NCI-H2171 treated with DMSO at 0.1 percent for 48 hours (cell line): ENCODE results near the gene NIPBL.
A peak's percentile ranks its signal among the peaks of the same experiment; 100 is the strongest.
"Not testable (repeated sequence)": the region's sequence is repeated elsewhere in the genome, so short reads cannot be mapped to it uniquely, and the experiment has no call there.

Source experiments
- DNase-seq: peaks from one replicate; lab custom pipeline; 2025; lab: John Stamatoyannopoulos, UW

The NIPBL gene

DNA sequence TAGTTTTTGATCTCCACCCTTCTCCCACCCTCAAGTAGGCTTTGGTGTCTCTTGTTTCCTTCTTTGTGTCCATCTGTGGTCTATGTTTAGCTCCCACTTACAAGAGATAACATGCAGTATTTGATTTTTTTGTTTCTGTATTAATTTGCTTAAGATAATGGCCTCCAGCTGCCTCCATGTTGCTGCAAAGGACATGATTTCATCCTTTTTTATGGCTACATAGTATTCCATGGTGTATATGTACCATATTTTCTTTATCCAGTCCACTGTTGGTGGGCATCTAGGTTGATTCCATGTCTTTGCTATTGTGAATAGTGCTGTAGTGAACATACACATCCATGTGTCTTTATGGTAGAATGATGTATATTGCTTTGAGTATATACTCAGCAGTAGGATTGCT lies 24.5 kb downstream of the NIPBL start:
- not testable (repeated sequence) for DNase-seq

GRCh38 chr5:36901856-36902255 lies 25.3 kb downstream of the NIPBL start:
- DNase-seq = no peak

- no peak for DNase-seq
Measured at GRCh38 chr5:36902353-36902752, 25.8 kb downstream of the NIPBL start.

DNA sequence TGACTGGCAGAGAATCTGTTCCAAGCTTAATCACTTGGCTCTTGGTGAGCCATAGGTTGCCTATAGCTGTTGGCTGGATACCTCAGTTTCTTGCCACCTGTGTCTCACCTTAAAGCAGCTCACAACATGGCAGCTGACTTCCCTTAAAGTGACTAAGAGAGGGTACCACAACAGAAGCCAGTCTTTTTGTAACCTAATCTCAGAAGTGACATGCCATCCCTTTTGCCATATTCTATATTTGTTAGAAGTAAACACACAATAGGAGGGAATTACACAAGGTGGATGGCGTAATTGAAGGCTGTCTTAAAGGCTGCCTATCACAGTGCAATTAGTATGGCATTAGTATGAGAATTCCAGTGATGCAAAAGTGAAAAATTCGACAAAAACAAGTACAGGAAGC lies 28.1 kb downstream of the NIPBL start:
- no peak for DNase-seq

GRCh38 chr5:36908544-36909260 lies 32.1 kb downstream of the NIPBL start:
- DNase-seq = peak; percentile 22

DNA sequence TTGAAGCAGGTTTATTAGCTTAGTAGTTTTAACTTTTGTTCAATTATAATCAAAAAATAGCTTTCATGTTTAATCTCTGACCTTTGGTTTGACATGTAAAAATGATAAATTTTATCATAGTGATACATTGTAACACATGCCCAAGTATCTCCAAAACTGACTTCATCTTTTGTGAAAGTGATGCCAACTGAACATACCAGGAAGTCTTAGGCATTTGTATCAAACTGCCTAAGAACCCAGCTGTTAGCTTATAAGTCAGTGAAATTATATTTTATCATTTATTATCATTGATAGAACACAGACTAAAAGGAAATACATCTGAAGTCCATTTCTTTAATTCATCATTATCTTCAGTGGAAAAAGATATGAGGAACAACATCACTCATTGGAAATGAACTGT lies 39.1 kb downstream of the NIPBL start:
- DNase-seq = no peak

- DNase-seq = not testable (repeated sequence)
Measured at GRCh38 chr5:36916614-36917013, 40.0 kb downstream of the NIPBL start.

DNA sequence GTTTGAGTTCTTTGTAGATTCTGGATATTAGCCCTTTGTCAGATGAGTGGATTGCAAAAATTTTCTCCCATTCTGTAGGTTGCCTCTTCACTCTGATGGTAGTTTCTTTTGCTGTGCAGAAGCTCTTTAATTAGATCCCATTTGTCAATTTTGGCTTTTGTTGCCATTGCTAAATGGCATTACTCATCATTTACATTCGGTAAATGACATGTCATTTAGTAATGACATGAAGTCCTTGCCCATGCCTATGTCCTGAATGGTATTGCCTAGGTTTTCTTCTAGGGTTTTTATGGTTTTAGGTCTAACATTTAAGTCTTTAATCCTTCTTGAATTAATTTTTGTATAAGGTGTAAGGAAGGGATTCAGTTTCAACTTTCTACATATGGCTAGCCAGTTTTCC lies 40.8 kb downstream of the NIPBL start:
- DNase-seq = not testable (repeated sequence)

- DNase-seq = no peak
Measured at GRCh38 chr5:36919238-36919637, 42.7 kb downstream of the NIPBL start.

GRCh38 chr5:36919650-36920049 lies 43.1 kb downstream of the NIPBL start:
- DNase-seq = no peak

GRCh38 chr5:36928947-36929346 lies 52.4 kb downstream of the NIPBL start:
- peak; percentile 72 for DNase-seq

DNA sequence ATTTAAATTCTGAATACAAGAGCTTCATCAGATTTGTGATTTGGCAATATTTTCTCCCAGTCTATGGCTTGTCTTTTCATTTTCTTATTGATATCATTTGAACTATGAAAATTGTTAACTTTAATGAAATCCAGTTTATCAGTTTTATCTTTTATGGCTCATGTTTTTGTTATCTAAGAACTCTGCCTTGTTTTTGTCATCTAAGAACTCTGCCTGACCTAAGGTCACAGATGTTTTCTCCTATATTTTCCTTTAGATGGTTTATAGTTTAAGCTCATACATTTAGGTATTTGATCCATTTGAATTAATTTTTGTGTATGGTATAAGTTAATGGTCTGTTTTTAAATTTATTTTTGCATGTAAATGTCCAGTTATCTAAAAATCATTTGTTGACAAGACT lies 52.9 kb downstream of the NIPBL start:
- no peak for DNase-seq

DNA sequence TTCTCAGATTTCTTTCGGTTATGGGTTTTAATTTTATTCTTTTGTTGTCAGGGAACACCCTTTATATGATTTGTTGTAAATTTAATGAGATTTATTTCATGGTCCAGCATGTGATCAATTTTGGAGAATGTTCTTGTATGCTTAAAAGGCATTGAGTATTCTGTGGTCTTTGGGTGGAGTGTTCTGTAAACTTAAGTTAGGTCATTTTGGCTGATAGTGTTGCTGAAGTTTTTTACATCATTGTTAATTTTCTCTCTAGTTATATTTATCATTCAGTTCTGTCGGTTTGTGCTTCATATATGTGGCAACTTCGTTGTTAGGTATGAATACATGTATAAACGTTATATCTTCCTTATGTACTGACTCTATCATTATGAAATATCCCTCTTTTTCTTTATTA lies 55.5 kb downstream of the NIPBL start:
- no peak for DNase-seq

GRCh38 chr5:36932699-36933098 lies 56.1 kb downstream of the NIPBL start:
- DNase-seq = no peak

DNA sequence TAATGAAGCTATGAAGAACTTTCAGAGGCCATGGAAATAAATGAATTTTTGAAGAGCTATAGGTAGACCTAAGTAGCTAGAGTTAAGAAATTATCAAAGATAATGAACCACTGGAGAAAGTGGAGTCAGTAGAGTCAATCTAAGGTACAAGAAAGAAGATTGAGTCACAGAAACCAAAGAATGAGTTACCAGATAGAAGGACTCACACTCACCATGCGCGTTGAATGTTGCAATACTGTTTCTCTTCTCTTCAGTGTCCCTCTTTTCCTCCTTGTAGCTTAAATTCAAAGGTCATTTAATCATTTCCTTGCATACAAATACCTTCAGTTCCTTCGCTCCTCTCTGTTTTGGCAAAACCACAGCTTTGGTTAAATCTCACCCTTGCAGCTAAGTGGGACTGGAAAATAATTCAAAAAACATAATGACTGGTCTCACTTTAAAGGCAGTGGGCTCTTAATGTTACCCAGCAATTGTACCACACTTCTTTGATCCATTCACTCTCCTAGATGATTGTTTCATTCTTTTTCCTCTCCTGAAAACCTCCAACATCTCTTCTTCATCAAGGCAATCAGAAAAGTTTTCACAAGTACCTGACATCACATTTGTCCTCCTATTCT lies 58.3 kb downstream of the NIPBL start:
- no peak for DNase-seq

DNA sequence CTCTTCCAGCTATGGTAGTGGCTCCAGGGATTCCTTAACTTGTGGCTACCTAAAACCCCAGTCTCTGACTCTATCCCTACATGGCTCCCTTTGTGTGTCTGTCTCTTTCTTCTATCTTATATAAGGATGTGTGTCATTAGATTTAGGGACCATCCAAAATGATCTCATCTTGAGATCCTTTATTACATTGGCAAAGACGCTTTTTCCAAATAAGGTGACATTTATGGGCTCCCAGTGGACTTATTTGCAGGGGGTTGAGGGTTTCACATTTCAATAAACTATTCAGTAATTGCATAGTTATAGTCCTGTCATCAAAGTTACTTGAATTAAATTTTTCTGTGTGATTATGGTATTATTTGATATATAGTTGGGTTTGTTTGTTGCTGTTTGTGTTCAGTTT lies 59.2 kb downstream of the NIPBL start:
- no peak for DNase-seq

DNA sequence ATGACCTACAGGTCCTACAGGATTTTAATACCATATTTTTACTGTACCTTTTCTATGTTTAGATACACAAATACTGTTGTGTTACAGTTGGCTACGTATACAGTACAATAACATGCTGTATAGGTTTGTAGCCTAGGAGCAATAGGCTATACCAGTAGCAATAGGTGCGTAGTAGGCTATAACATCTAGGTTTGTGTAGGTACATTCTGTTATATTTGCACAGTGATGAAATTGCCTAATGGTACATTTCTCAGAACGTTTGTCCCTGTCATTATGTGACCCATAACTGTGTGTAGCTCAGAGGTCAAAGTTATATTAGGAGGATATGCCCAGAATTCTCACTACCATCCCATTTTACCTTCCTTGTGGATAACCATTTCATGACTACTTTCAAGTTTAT lies 59.7 kb downstream of the NIPBL start:
- no peak for DNase-seq

- DNase-seq = no peak
Measured at GRCh38 chr5:36938129-36938528, 61.6 kb downstream of the NIPBL start.

DNA sequence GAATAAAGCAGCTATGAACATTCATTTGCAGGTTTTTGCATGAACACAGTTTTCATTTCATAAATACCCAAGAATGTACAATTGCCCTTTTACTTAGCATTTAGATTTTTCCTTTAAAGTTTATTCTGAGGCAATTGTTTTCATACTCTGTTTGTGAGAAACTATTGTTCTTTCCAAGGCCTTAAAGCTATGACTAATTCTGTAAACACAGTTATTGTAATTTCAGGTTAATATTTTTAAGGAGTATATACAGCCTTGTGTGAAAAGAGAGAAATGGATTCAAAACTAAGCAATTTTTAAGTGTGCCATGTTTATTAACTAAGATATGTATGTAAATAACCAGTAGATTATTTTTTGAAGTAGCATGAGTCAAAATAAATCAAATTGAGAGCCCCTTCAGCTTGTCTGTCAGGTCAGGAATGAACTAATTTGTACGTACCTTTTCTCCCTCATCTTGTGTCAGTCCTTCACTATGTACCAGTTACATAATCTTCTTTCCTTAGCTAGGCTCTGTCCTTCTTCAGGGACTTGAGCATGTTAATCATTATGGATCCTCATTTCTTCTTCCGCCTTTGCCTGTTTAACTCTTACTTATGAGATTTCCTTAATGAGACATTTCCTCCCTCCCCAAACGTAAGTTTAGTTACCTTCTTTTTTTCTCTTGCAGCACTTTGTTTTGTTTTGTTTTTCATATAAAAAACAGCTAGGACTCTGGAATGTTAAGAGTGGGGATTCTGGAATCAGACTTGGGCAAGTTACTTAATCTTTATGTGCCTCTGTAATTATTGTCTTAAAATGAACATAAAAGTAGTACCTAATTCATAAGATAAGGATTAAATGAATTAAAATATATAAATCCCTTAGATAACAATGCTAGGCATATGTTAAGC lies 63.6 kb downstream of the NIPBL start:
- no peak for DNase-seq

DNA sequence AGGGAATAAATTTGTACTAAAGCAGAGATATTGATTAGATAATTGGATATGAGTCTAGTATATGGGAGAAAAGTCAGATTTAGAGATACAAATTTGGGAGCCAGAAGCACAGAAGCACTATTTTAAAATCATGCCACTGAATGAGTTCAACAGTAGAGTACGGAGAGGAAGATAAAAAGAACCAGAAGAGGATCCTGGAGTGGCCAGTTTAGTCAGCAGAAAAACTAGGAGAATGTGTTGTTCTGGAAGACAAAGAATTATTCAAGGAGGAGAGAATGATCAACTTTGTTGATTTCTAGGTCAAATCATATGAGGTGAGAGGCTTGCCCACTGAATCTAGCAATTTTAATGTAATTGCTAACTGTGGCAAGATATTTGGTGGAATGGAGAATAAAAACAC lies 67.0 kb downstream of the NIPBL start:
- DNase-seq = no peak

DNA sequence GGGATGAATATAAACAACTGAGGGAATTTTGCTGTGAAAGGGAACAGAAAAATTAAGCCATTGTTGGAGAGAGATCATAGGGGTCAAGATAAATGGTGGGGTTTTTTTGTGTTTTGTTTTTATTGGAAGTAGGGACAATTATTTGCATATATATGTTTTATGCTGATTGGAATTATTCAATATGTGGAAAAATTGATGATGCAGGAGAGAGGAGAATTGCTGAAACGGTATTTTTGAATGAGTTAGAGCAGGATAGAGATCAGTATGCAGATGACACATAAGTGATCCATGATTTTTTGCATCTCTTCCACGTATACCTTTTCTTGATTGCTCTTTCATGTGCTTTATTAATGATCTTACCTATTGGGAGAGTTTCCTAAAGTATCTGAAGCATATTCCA lies 67.5 kb downstream of the NIPBL start:
- no peak for DNase-seq

GRCh38 chr5:36944607-36945225 lies 68.1 kb downstream of the NIPBL start:
- peak; percentile 66 for DNase-seq

- DNase-seq = no peak
Measured at GRCh38 chr5:36945687-36946086, 69.1 kb downstream of the NIPBL start.
